ENCODE data around the gene TEX36.

DNA sequence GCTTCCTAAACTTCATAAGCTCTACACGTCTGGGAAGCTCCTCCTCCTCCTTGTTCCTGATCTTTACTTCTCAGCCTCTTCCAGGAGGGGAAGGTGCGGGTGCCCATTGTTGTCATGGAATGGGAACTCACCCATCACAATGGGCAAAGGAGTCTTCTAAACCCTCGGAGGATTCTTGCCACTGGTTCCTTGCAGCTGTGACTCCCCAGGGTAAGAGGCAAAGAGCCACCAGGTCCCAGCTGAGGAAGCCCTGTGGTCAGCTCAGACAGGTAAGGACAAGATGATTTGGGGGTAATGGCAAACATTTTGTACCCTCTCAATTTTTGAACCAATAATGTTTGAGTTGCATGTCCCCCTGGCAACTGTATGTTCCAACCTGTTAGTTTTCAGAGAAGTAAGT lies at the start of gene TEX36:
- no peak for TF ChIP-seq TAF1 (IDR thresholded peaks at IDR 0.05; ENCODE audit: borderline replicate concordance, insufficient read depth, low read length)
- no peak for TF ChIP-seq POLR2AphosphoS5 (IDR thresholded peaks at IDR 0.05; ENCODE audit: low read depth, low read length)
- TF ChIP-seq, protein P1, sequence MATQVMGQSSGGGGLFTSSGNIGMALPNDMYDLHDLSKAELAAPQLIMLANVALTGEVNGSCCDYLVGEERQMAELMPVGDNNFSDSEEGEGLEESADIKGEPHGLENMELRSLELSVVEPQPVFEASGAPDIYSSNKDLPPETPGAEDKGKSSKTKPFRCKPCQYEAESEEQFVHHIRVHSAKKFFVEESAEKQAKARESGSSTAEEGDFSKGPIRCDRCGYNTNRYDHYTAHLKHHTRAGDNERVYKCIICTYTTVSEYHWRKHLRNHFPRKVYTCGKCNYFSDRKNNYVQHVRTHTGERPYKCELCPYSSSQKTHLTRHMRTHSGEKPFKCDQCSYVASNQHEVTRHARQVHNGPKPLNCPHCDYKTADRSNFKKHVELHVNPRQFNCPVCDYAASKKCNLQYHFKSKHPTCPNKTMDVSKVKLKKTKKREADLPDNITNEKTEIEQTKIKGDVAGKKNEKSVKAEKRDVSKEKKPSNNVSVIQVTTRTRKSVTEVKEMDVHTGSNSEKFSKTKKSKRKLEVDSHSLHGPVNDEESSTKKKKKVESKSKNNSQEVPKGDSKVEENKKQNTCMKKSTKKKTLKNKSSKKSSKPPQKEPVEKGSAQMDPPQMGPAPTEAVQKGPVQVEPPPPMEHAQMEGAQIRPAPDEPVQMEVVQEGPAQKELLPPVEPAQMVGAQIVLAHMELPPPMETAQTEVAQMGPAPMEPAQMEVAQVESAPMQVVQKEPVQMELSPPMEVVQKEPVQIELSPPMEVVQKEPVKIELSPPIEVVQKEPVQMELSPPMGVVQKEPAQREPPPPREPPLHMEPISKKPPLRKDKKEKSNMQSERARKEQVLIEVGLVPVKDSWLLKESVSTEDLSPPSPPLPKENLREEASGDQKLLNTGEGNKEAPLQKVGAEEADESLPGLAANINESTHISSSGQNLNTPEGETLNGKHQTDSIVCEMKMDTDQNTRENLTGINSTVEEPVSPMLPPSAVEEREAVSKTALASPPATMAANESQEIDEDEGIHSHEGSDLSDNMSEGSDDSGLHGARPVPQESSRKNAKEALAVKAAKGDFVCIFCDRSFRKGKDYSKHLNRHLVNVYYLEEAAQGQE (IDR thresholded peaks at IDR 0.05; ENCODE audit: insufficient read depth in 1 of 2, low read depth in 2 of 2, low read length in 2 of 2) = no peak
- no peak for TF ChIP-seq SIN3A (IDR thresholded peaks at IDR 0.05; ENCODE audit: borderline replicate concordance, insufficient read depth, low read length)
- no peak for TF ChIP-seq FOXP2 (optimal IDR thresholded peaks at IDR 0.05; ENCODE audit: borderline replicate concordance, extremely low read depth, extremely low read length, insufficient read depth)

Measured in PFSK-1 (cell line).